HG03280 (cell line): ENCODE data around the gene DTHD1.

Source experiments
- ATAC-seq: cut with Tn5 transposase; IDR thresholded peaks from one replicate; pipeline ENCODE4 v1.9.1; 2021; ENCODE audit warnings: mild to moderate bottlenecking, moderate library complexity; ENCODE audit not compliant: unreplicated experiment

The DTHD1 gene

DNA sequence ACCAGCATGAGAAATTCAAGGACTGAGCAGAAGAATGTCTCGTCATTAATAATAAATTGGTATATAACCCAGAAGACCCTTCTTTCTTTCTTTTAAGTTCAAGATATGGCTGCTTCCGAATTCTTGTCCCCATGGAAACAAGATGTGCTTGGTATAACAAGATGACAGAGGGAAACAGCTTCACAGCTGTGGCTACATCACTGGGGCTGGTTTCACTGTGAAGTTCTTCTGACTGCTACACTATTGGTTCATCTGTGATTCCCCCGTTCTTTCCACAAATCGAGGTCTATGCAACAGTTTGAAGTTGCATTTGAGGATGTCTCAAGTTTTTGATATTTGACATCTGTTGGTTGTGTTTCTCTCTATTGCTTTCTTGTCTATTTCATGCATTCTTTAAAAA, 12.3 kb upstream of the DTHD1 start:
- ATAC-seq, result no peak

DNA sequence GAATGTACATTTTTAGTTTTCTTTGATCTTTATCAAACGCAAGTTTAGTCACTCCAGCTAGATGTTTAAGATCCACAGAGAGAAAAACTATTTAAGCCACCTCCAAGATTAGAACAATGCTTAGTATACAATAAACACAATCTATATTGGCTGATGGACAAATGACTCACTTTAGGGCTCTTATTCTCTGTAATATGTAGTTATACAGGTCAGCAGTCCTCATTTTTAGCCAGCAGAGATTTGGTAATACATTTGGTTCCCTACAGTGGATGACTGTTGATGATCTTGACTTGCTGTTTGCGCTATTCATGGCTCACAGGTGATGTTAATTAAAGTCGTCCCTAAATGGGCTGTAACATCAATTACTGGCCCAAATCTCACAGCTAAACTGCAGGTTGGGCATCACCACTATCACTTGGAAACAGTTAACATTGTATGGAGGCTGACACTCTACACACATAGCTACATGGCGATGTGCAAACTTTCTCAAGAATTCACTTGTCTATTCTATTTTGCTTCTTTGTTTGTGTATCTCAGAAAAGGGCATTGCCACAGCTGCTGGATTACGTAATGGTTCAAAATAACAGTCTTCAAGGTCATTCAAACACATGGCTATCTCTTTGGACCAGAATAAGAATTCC, 11.8 kb upstream of the DTHD1 start:
- no peak for ATAC-seq

DNA sequence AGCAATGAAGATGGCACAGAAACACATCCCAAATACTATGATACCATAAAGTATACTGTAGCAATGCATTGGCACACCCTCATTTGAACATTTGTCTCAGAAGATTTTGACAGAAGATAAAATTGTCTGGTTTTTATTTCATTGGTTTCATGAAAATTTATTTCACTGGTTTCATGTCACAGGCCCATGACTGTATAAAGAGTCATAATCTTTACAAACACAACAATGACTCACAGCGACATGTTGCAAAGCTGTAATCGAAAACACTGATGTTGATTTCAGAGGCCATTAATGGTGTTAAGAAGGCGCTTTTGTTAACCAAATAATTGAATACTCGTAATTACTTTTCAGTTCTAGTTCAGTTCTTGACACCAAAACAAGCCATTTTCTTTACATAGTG, 8.1 kb upstream of the DTHD1 start:
- no peak for ATAC-seq

DNA sequence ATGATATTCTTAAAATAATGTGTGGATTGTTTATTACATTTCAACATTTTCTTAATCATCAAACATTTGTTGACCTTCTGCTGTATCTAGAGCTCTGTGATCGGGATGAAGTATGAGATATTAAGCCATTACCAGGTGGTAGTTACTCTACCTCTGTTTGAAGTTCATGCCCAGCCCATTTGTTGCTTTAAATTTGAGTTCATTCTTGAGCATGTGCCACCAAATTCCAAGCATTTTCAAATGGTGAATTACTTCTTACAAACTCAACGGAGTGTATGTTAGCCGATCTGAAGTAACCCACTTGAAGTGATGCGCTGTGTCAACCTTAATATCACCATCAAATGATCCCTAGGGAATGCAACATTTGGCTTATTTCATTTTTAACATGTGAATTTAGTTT, 7.3 kb upstream of the DTHD1 start:
- no peak for ATAC-seq

DNA sequence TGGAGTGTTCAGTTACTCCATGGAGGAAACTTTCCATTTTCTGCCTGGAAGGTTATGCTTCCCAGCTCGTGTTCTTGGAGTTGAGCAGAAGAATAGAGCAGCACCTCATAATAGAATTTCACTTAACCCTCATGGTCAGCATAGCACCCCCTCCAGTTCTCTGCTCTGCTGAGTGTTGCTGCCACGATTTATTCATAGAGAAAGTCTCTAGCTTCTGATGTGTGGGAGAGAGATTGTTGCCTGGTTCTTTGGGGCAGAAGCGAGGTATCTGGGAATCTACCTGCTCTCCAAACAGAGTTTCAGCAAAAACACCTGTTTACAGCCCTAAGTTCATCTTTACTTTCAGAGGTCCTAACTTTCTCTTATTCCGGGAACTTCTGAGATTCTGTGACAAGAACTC, 3.9 kb upstream of the DTHD1 start:
- ATAC-seq, result no peak

DNA sequence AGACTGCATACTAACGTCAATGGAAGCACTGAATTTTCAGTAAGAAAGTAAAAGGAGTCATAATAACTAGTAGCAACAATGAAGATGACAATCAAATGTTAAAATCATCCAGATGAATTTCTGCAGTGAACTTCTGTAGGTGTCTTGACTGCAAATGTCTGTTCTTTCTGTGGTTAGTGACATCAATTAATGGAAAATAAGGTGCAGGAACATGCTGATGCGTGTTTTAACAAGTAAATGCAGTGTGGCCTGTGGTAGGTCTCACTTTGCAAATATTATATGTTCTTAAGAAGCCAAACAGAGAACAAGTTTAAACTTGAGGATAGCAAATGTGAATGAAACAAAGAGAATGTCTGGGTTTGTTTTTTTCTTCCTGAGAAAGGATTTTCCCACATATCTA, 2.6 kb upstream of the DTHD1 start:
- ATAC-seq, result no peak

DNA sequence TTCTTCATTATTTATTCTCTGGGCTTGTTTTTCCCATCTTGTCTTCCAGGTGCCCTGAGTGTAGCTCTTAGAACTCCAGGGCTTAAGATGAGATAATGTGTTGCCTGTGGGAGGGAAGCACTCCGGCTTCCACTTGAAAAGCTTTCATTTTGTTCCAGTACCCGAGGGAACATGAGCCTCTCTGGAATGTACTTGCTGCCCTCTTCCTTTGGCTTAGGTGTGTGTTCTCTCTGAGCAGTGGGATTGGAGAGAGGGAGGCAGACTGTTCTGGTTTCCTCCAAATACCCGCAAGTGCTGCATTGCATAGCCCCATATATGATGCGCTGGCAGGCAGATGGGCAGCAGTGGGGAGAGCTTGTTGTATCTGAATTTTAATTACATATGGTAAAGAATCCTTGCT, 861 bp upstream of the DTHD1 start:
- no peak for ATAC-seq

DNA sequence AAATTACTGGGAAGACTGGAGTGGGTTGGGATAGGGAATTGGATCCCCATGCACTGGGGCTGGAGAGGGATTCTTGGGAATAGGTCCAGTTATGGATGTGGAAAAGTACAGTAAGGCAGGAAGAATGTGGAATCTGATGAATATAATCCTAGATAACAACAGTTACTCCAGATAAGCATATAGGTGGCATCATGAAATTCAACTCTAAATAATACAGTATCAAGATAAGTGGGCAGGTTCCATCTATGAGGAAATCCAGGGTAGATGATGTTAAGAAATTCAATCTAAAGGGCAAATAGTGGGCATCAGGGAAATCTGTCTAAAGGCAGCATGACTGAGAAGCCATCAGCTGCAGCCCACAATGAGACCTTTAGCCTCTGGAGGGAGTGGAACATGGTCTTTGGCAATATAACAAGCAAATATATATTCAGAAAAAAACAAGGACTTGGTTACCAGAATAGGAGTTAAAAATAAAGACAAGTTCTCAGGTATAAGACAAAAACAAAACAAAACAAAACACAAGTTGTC, 1.2 kb downstream of the DTHD1 start:
- ATAC-seq, result no peak

DNA sequence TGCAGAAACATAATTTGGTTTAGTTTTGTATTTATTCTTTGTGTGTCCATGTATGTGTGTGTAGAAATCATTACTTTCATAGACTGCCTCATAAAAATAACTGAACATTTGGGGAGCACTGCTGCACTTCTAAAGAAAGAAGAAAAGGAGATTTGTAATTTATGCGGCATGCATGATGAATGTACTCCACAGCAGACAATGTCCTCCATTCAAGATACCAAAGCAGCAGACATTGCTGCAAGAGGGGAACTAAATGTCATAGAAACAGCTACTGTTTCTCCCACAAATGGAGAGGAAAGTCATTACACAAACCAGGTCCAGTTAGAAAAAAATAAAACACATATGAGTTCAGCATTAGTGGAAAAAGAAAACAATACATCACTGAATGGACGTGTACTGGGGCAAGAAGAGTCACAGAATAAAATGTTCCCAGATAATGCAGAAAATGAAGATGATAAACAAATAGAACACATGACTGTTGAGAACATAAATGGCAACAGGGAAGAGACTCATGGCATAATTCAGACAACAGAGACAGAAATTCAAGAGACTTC, 2.6 kb downstream of the DTHD1 start:
- ATAC-seq, result no peak

DNA sequence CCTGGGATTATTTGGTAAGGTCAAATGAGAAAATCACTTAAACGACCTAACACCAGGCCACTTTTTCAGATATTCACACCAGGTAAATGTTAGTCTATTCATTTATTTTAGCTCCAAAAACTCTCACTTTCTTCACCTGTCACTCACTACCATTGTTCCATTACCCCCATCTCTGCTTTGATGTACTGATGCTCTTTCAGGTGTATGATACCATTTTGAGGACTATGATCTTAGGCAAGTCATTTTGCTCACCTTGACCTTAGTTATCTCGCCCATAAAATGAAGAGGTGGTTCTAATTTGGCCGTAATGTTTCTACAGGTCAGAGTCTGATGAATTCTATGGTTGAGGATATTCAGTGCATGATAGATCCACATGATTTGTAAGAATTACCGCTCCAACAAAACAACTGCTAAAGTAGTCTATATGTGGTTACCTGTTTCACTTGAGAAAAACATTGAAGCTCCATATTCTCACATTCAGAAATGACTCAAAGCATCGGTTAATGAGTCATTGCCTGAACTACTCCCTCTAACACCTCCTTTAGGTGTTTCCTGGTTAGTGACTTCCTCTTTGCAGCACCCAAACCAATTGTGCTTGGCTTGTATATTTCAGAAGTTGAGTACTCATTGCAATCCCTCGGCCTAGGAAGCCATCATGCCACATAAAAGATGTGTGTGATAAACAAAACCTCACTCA, 4.5 kb downstream of the DTHD1 start:
- ATAC-seq, result peak; percentile 98

DNA sequence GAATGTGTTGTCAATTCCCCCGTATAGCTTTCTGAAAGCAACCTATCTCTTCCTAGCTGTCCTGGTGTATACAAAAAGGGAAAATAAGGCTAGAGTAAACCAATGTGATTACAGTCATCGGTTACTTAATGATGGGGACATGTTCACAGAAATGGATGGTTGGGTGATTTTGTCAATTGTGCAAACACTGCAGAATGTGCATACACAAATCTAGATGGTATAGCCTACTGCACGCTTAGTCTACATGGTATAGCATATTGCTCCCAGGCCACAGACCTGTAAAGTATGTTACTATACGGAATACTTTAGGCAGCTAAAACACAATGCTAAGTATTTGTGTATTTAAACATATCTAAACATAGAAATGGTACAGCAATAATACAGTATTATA, 5.1 kb downstream of the DTHD1 start:
- ATAC-seq, result peak; percentile 30

DNA sequence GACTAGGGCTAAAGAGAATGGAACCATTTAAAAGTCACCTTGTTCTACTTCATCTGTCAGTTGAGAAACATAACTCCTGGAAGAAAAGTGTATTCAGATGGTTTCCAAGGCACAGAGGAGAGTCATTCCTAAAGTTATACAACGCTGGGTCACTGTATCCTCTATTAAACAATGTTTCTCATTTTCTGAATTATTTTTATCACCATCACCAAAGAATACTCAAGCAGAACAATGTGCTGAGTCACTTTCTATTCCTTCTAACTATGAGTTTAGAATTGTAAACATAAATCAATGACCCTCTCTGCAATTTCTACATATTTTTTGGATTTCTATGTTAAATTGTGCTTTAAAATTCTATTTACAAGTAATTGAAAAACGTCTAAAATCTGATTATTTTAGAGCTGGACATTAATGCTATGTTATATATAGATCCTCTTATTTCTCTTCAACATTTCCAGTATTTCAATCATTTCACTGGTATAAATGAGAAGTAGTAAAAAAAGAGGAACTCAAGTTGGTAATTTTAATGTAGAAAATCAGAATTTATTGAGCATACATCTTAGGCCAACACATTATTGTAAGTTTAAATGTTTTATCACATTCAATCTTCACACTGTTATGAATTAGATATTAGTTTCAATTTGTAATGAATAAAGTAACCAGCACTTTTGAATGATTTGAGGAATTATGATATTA, 7.5 kb downstream of the DTHD1 start:
- ATAC-seq, result no peak

DNA sequence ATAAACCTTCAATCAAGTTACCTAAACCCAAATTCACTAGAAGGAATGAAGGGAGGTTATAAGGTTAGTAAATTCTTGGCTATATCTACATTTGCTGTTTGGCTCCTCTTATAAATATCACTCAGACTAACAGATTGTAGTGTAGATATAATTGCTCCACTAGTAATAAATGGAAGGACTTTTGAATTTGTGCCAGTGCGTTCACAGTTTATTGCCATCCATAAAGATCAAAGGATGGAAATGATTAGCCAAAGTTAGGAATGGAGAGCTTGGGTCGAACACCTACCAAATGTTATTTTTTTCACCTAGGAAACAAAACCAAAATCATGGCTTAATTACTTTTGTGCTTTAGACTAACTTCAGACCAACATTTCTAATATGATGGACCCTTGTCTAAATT, 9.2 kb downstream of the DTHD1 start:
- no peak for ATAC-seq

DNA sequence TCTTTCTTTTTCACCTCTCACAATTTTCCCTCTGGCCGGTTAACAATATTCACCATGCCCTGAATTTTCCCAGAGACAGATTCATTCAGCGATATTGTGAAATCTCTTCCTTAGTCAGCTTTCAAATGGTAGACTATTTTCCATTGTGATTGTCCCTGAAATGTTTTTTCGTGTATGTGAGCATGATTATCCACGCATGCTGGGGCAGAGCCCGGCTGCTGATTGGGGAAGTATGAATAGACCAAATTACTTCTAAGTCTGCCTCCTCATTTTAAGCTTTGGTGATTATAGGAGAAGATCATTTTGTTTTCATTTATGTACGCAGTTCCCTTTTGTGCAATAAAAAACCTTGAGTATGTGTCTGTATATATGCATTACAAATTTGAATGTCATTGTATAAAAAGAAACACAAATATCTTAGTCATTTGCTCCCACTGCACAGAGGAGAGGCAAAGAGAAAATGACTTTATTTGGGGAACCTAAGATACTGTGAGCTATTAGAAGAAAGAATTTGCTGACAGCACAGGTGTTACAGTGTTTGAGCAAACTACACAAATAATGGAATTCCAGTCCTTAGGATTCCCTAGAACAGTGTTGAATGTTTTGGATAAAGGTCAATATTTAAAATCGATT, 11.3 kb downstream of the DTHD1 start:
- no peak for ATAC-seq

DNA sequence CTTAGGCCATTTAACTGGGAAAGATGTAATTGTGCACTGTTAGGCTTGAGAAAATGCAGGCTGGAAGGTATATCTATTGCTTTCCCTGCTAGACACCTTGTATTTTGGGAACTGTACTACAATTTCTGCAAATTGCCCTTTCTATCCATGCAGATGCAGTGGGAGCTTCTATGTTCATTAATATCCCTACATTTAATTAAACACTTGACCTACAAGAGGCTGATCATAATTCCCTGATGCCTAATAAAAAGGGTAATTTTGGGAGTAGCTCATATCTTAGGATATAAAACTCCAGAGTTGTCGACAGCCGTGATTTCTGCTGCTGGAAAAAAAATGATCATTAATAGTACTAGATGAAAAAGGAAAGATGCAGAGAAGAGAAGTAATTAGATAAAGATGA, 19.7 kb downstream of the DTHD1 start:
- ATAC-seq, result no peak

DNA sequence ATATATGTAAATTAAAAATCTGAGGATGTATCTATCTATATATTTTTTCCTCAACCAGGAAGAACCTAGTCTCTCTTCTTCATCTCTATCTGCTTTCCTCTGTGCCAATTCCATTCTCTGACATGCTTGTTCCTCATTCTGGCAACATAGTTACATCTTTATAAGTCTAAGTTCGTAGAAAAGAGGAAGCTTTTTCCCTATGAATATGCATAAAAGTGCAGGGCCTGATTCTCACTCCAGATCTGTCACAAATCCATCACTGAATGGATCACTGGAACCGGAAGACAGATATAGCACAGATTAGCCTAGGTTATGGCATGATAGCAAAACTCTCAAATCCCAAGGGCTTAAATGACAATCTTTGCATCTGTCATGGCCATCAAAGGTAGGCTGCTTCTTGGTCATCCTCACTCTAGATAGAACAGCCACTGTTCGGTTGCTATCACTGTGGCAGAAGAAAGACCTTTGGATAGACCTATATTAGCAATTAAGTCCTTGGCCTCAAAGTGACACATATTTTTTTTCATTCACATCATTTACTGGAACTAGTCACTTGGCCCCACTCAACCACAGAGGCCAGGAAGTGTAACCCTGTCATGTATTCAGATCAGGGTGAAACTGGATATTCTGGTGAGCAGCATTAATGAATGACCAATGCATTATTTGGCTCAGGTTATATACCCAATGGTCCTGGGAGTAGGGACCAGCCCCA, 22.2 kb downstream of the DTHD1 start:
- no peak for ATAC-seq

DNA sequence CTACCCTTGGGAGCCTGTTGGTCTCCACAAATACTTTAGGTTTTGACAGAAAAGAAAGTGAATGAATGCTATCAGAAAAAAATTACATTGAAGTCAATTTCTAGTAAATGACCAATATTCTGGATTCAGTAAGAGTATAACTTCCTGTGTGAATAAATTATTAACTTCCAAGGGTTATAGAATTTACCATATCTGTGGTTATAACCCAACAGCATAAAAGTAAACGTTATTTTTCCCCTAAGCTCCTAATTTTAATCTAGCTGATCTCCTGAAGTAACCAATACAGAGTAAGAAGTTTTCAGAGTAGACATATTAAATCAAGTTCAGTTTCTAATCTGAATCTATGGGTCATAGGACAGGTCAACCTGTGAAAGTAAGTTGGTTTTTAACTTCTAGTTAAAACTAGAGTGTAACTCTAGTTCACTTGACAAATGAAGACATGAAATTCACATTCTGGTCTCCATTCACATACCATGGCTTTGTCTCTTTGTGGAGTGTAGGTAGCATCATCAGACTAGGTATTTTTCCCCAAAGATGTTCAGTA, 22.8 kb downstream of the DTHD1 start:
- ATAC-seq, result no peak

DNA sequence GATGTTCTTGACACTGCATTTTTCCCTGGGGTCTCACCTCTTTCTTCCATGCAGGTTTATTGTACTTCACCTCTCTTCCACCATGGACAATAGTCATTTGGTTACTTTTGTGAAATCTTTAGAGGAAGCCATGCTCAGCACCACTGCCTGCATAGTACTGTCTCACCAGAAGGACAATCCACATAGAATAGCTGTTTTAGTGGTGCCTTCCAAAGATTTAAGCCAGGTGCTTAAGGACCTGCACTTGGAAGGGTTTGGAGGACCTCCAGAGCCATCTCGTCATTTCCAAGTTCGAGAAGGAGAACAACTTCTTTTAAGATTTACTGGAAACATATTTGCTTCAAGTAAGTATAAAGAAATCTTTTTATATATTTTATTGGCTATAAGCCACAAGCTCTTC, 26.7 kb downstream of the DTHD1 start:
- ATAC-seq, result no peak

DNA sequence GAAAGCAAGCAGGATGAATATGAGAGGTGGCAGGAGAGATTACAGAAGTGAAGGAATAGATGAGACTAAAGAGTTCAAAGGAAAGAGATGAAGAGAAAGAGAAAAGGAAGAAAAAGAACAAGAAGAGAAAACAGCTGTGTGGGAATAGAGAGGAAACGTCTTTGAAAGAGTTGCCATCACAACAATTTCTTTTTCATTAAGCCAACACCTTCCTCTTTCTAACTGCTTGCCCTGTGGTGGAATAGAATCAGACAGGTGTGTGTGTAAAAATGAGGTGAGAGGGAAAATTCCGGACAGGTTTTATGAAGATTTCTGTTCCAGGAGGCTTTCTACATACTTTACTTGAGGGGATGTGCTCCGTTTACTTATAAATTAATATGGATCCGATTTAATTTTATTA, 28.8 kb downstream of the DTHD1 start:
- ATAC-seq, result no peak

DNA sequence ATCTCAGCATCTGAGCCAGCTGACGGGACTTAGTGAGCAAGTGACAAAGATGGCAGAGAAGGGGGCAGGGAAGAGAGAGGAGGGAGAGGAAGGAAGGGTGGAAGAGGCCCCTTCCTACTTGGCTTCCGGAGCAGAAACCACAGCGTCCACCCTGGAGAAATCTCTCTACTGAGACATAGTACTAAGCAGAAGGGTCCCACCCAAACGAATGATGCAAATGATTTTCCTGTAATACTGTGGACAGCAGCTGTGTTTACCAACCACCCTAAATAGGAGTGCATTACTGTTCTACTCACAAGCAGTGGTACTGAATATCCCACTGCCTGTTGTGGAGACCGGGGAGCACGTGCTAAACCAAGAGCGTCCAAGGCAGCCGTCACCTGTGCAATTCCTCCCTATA, 29.4 kb downstream of the DTHD1 start:
- peak; percentile 57 for ATAC-seq
